Neuronal stem cell (in vitro differentiated cells): ENCODE results near the gene ELAVL3.
A peak's percentile ranks its signal among the peaks of the same experiment; 100 is the strongest.

Experiments used
- DNase-seq: peaks from one replicate; pipeline ENCODE4 v3.0.0-alpha.2; 2013; ENCODE audit warnings: low spot score
- H2AFZ ChIP-seq: one replicate; pipeline ENCODE4 v1.6.1; 2013; ENCODE audit warnings: mild to moderate bottlenecking, low read length, inconsistent platforms
- H2AK5ac ChIP-seq: 2 replicates; pipeline ENCODE4 v1.6.1; 2013; ENCODE audit warnings: low read depth, mild to moderate bottlenecking, inconsistent platforms, low read length, moderate library complexity, mixed read lengths
- H2BK120ac ChIP-seq: 2 replicates; pipeline ENCODE4 v1.6.1; 2013; ENCODE audit warnings: low read depth, mild to moderate bottlenecking, inconsistent platforms, low read length, moderate library complexity, mixed read lengths
- H2BK12ac ChIP-seq: one replicate; pipeline ENCODE4 v1.6.1; 2013; ENCODE audit warnings: low read length, inconsistent platforms
- H2BK15ac ChIP-seq: 2 replicates; pipeline ENCODE4 v1.6.1; 2013; ENCODE audit warnings: mild to moderate bottlenecking, low read length, inconsistent platforms, mixed read lengths
- H2BK5ac ChIP-seq: one replicate; pipeline ENCODE4 v1.6.1; 2013; ENCODE audit warnings: inconsistent platforms, mild to moderate bottlenecking, low read length, moderate library complexity
- H3K14ac ChIP-seq: one replicate; pipeline ENCODE4 v1.6.1; 2013; ENCODE audit warnings: low read length, inconsistent platforms
- H3K18ac ChIP-seq: 2 replicates; pipeline ENCODE4 v1.6.1; 2013; ENCODE audit warnings: low read length, inconsistent platforms
- H3K23ac ChIP-seq: 2 replicates; pipeline ENCODE4 v1.6.1; 2013; ENCODE audit warnings: low read depth, mild to moderate bottlenecking, mixed read lengths, low read length, inconsistent platforms; ENCODE audit not compliant: poor library complexity
- H3K27ac ChIP-seq: replicated peaks from 3 replicates; pipeline ENCODE4 v1.5.1; 2013; ENCODE audit warnings: low read length, inconsistent platforms
- H3K27me3 ChIP-seq, 3 experiments: 2 replicates each; pipeline ENCODE4 v1.6.1; 2013; ENCODE audit warnings: low read length in 3 of 3, mild to moderate bottlenecking in 2 of 3, inconsistent platforms in 1 of 3, low read depth in 1 of 3, mixed read lengths in 1 of 3, moderate library complexity in 1 of 3; ENCODE audit not compliant: control insufficient read depth in 3 of 3, insufficient read depth in 3 of 3
- H3K36me3 ChIP-seq, 2 donors: replicated peaks in 1 of 2; 2 replicates each; pipeline ENCODE4 v1.6.1; 2013; ENCODE audit warnings: low read length in 2 of 2; ENCODE audit not compliant: control insufficient read depth in 2 of 2, insufficient read depth in 2 of 2
- H3K4ac ChIP-seq: 2 replicates; pipeline ENCODE4 v1.6.1; 2013; ENCODE audit warnings: inconsistent platforms, mild to moderate bottlenecking, low read length, moderate library complexity
- H3K4me1 ChIP-seq, 2 donors: 1 replicate in 1 of 2; 2 replicates in 1 of 2; pipeline ENCODE4 v1.6.1; 2013; ENCODE audit warnings: low read length in 2 of 2, low read depth in 1 of 2; ENCODE audit not compliant: control insufficient read depth in 2 of 2, insufficient read depth in 1 of 2
- H3K4me2 ChIP-seq: one replicate; pipeline ENCODE4 v1.6.1; 2013; ENCODE audit warnings: mild to moderate bottlenecking, low read length, inconsistent platforms; ENCODE audit not compliant: insufficient read depth, poor library complexity, severe bottlenecking
- H3K4me3 ChIP-seq, 2 donors: 2 replicates each; pipeline ENCODE4 v1.5.1; 2013; ENCODE audit warnings: low read length in 2 of 2, mild to moderate bottlenecking in 2 of 2, inconsistent platforms in 1 of 2, moderate library complexity in 1 of 2
- H3K79me1 ChIP-seq: one replicate; pipeline ENCODE4 v1.6.1; 2013; ENCODE audit warnings: low read depth, mild to moderate bottlenecking, inconsistent platforms, low read length, moderate library complexity
- H3K9ac ChIP-seq: one replicate; pipeline ENCODE4 v1.6.1; 2013; ENCODE audit warnings: mild to moderate bottlenecking, low read depth, low read length, inconsistent platforms; ENCODE audit not compliant: poor library complexity
- H3K9me3 ChIP-seq, 2 donors: replicated peaks in 1 of 2; 2 replicates each; pipeline versions ENCODE3 to v1.6.1; 2013; ENCODE audit warnings: low read length in 2 of 2, mild to moderate bottlenecking in 2 of 2, inconsistent platforms in 1 of 2, low read depth in 1 of 2, mixed read lengths in 1 of 2, moderate library complexity in 1 of 2; ENCODE audit not compliant: control insufficient read depth in 2 of 2, insufficient read depth in 1 of 2
- H4K8ac ChIP-seq: one replicate; pipeline ENCODE4 v1.6.1; 2013; ENCODE audit warnings: low read depth, mild to moderate bottlenecking, inconsistent platforms, low read length, moderate library complexity
- H4K91ac ChIP-seq: one replicate; pipeline ENCODE4 v1.6.1; 2013; ENCODE audit warnings: low read length, low read depth, mild to moderate bottlenecking, inconsistent platforms; ENCODE audit not compliant: poor library complexity
- WGBS, 2 donors: extraction: QIAGEN DNeasy Blood & Tissue Kit; methylation state at CpG; one replicate each; pipeline ENCODE4 v1.1.7; 2013; ENCODE audit warnings: missing lambda C conversion rate in 2 of 2, mixed read lengths in 1 of 2; ENCODE audit not compliant: insufficient read length in 2 of 2, insufficient replicate concordance in 1 of 2; ENCODE audit errors: extremely low coverage in 2 of 2; 5-methylcytosine and 5-hydroxymethylcytosine counted together

ELAVL3 gene

GRCh38 chr19:11506101-11506555, 25.3 kb upstream of the ELAVL3 start:
- no CpG with 5 or more reads among the region's 20 CpGs for WGBS, 2 donors
- Histone ChIP-seq H3K23ac (no peak overlapping the region), H3K4me3 (peak overlapping the region; percentile 75 to 87), H3K9me3 (no peaks in the 10 kb centered on the region), H3K9ac (peak overlapping the region; percentile 97), H3K4me2 (peak overlapping the region; percentile 49), H3K4ac (no peak overlapping the region), H2BK12ac (peak overlapping the region; percentile 22), H4K91ac (peak overlapping the region; percentile 38), H3K18ac (peak overlapping the region; percentile 95), H3K14ac (no peak overlapping the region), H2AK5ac (peak overlapping the region; percentile 99), H4K8ac (no peak overlapping the region), H2BK120ac (no peak overlapping the region), H2AFZ (peak overlapping the region; percentile 98), H2BK15ac (peak overlapping the region; percentile 30), H3K36me3 (peaks cover 3 to 10% of the 10 kb centered on the region in 2 donors), H3K27me3 (no peaks in the 10 kb centered on the region), H2BK5ac (peak overlapping the region; percentile 94), H3K79me1 (no peaks in the 10 kb centered on the region), H3K4me1 (peaks cover 9 to 10% of the 10 kb centered on the region in 2 donors), H3K27ac (peak overlapping the region; percentile 69)
- peak; percentile 35 for DNase-seq

- no CpG with 5 or more reads among the region's 65 CpGs for WGBS, 2 donors
- peak within 1 kb of the TSS; percentile 84 for H3K27ac ChIP-seq
- H2BK120ac ChIP-seq, result no peak within 1 kb of the TSS
- no peaks in the 10 kb centered on the region for H3K27me3 ChIP-seq
- H2AFZ ChIP-seq, result peak within 1 kb of the TSS; percentile 98
- peak within 1 kb of the TSS; percentile 58 for H2BK15ac ChIP-seq
- peak within 1 kb of the TSS; percentile 99 for H3K18ac ChIP-seq
- peak within 1 kb of the TSS; percentile 99 for H2AK5ac ChIP-seq
- H4K91ac ChIP-seq, result peak within 1 kb of the TSS; percentile 38
- peak within 1 kb of the TSS; percentile 94 for H2BK5ac ChIP-seq
- peak within 1 kb of the TSS; percentile 90 for H3K4me2 ChIP-seq
- H3K23ac ChIP-seq, result peak within 1 kb of the TSS; percentile 95
- H3K9ac ChIP-seq, result peak within 1 kb of the TSS; percentile 99
- H3K9me3 ChIP-seq, result no peaks in the 10 kb centered on the region
- H3K4me3 ChIP-seq, result peak within 1 kb of the TSS; percentile 87 to 95
- peak within 1 kb of the TSS; percentile 58 for H2BK12ac ChIP-seq
- peaks cover 5 to 8% of the 10 kb centered on the region in 2 donors for H3K36me3 ChIP-seq
- no peak within 1 kb of the TSS for H4K8ac ChIP-seq
- no peaks in the 10 kb centered on the region for H3K79me1 ChIP-seq
- peaks cover 10% of the 10 kb centered on the region in 2 donors for H3K4me1 ChIP-seq
- DNase-seq, result peak; percentile 97
- H3K4ac ChIP-seq, result no peak within 1 kb of the TSS
- H3K14ac ChIP-seq, result peak within 1 kb of the TSS; percentile 98
Measured at GRCh38 chr19:11505504-11506100, 24.8 kb upstream of the ELAVL3 start, which contains the start of gene ZNF653. ZNF653 (minus strand) TSS chr19:11505839; CDS start chr19:11505786, 53 bp downstream.

- Histone ChIP-seq H3K23ac (peak overlapping the region; percentile 95), H2BK120ac (no peak overlapping the region), H3K27me3 (no peaks in the 10 kb centered on the region), H3K4me2 (peak overlapping the region; percentile 90), H2AK5ac (no peak overlapping the region), H3K9ac (peak overlapping the region; percentile 99), H4K91ac (no peak overlapping the region), H3K4ac (no peak overlapping the region), H2BK12ac (no peak overlapping the region), H4K8ac (no peak overlapping the region), H3K36me3 (peaks cover 6 to 8% of the 10 kb centered on the region in 2 donors), H3K4me1 (peaks cover 10% of the 10 kb centered on the region in 2 donors), H3K79me1 (no peaks in the 10 kb centered on the region), H3K14ac (peak overlapping the region; percentile 98), H3K4me3 (peak overlapping the region; percentile 87 to 95), H2AFZ (peak overlapping the region; percentile 98), H2BK5ac (peak overlapping the region; percentile 94), H3K18ac (peak overlapping the region; percentile 99), H3K9me3 (no peaks in the 10 kb centered on the region), H2BK15ac (no peak overlapping the region), H3K27ac (peak overlapping the region; percentile 84)
- no CpG with 5 or more reads among the region's 33 CpGs for WGBS, 2 donors
- peak; percentile 91 for DNase-seq
Measured at GRCh38 chr19:11505032-11505503, 24.2 kb upstream of the ELAVL3 start.

GRCh38 chr19:11504502-11505031, 23.7 kb upstream of the ELAVL3 start:
- no peak overlapping the region for H4K8ac ChIP-seq
- DNase-seq, result no peak
- H2BK120ac ChIP-seq, result no peak overlapping the region
- no peak overlapping the region for H2BK15ac ChIP-seq
- H2BK12ac ChIP-seq, result no peak overlapping the region
- WGBS, 2 donors, result no CpG with 5 or more reads among the region's 7 CpGs
- H3K36me3 ChIP-seq, result peaks cover 6 to 8% of the 10 kb centered on the region in 2 donors
- H2AFZ ChIP-seq, result peak overlapping the region; percentile 98
- H3K9ac ChIP-seq, result no peak overlapping the region
- H3K27me3 ChIP-seq, result no peaks in the 10 kb centered on the region
- H3K4me3 ChIP-seq, result peak overlapping the region; percentile 77 to 87
- H3K23ac ChIP-seq, result no peak overlapping the region
- H3K79me1 ChIP-seq, result no peaks in the 10 kb centered on the region
- no peak overlapping the region for H4K91ac ChIP-seq
- H3K4ac ChIP-seq, result no peak overlapping the region
- no peak overlapping the region for H3K27ac ChIP-seq
- no peak overlapping the region for H2BK5ac ChIP-seq
- peaks cover 10% of the 10 kb centered on the region in 2 donors for H3K4me1 ChIP-seq
- peak overlapping the region; percentile 90 for H3K4me2 ChIP-seq
- H2AK5ac ChIP-seq, result no peak overlapping the region
- H3K18ac ChIP-seq, result no peak overlapping the region
- H3K14ac ChIP-seq, result no peak overlapping the region
- no peaks in the 10 kb centered on the region for H3K9me3 ChIP-seq
